Measurements from ENCODE around the gene PAPPA2.

DNA sequence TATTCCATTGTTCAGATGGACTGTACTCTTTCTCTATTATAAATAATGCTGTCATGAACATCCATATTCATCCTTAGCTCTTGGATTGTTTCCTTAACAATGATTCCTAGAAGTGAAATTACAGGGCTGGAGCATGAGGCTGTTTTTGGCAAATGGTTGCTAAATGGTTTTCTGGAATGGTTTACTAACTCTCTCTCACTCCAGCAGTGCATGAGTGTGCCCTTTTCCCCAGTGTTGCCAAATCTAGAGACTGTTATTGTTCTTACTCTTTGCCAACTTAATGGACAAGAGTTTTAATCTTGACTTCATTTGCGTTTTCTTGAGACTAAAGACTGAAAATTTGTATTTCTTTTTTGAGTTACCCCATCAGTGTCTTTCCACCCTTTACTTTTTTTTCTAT lies 113.0 kb downstream of the PAPPA2 start:
- TF ChIP-seq, protein P1, sequence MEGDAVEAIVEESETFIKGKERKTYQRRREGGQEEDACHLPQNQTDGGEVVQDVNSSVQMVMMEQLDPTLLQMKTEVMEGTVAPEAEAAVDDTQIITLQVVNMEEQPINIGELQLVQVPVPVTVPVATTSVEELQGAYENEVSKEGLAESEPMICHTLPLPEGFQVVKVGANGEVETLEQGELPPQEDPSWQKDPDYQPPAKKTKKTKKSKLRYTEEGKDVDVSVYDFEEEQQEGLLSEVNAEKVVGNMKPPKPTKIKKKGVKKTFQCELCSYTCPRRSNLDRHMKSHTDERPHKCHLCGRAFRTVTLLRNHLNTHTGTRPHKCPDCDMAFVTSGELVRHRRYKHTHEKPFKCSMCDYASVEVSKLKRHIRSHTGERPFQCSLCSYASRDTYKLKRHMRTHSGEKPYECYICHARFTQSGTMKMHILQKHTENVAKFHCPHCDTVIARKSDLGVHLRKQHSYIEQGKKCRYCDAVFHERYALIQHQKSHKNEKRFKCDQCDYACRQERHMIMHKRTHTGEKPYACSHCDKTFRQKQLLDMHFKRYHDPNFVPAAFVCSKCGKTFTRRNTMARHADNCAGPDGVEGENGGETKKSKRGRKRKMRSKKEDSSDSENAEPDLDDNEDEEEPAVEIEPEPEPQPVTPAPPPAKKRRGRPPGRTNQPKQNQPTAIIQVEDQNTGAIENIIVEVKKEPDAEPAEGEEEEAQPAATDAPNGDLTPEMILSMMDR (conservative IDR thresholded peaks at IDR 0.05): no peak
- TF ChIP-seq ZFX (IDR thresholded peaks at IDR 0.05): no peak
